Esophagus muscularis mucosa (tissue), 4 donors: ENCODE data around the gene NPLOC4.

ENCODE experiments used
- CTCF ChIP-seq, 3 experiments: fragments of 200-600 bp in 2 of 3; fragments of 450-650 bp in 1 of 3; sonication (generic) in 2 of 3; IDR thresholded peaks; one replicate each; pipeline ENCODE4 v1.5.1; 2017 to 2019; ENCODE audit warnings: antibody characterized with exemption in 3 of 3, mild to moderate bottlenecking in 2 of 3, moderate library complexity in 1 of 3
- EP300 ChIP-seq: sonication (generic); formaldehyde crosslinking; IDR thresholded peaks from one replicate; pipeline ENCODE4 v1.6.1; 2017; ENCODE audit warnings: antibody characterized with exemption
- POLR2A ChIP-seq: fragments of 450-650 bp; IDR thresholded peaks from one replicate; pipeline ENCODE4 v1.6.1; 2017; ENCODE audit warnings: antibody characterized with exemption, moderate library complexity, mild to moderate bottlenecking, low read depth
- POLR2AphosphoS5 ChIP-seq, 2 donors: sonication (generic); formaldehyde crosslinking; IDR thresholded peaks; one replicate each; pipeline ENCODE4 v1.6.1; 2017; ENCODE audit warnings: antibody characterized with exemption in 2 of 2

DNA sequence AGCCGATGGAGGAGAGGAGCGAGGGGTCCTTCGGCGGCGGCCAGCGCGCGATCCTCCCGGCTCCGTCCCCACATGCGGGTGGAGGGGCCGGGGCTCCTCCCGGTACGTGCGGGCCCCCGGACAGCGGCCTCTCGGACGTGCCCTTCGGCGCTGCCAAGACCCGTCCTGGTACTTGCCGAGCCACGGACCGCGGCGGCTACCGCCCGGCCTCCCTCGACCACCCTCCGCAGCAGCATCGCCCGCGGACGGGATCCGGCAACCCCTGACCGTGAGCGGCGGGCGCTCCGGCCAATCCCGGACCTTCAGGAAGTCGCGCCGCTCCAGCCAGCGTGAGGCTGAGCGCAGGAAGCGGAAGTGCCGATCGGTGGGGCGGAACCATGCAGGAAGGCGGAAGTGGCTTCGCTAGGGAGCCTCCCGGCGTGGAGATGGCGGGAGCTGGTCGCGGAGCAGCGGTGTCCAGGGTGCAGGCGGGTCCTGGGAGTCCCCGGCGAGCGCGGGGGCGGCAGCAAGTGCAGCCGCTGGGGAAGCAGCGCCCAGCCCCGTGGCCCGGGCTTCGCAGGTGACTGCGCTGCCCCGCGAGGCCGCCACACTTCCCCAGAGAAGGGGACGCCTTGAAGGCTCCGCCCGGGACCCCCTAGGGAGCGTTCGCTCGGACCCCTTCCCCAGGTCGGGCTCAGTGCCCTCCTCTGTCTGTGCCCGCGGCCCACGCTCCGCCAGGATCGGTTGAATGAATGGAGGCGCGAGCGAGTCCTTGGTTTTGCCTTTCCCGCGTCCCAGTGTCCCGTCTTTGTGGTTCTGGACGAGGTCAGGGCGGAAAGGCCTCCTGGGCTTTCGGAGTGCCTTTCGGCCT lies 29.7 kb upstream of the NPLOC4 start, which contains the start of the genes CCDC137 and OXLD1:
- no peak for TF ChIP-seq CTCF (IDR thresholded peaks at IDR 0.05)
- no peak for TF ChIP-seq EP300
- TF ChIP-seq POLR2A: peak; percentile 55
- peak; percentile 96 to 99 for TF ChIP-seq POLR2AphosphoS5 (IDR thresholded peaks at IDR 0.05)
